Liver (tissue), 9 donors: ENCODE measurements around the gene METTL25. TPM values are rescaled to one million over a fixed set of nuclear protein-coding genes. Genes with fewer than 3 reads are reported as not detected.

Source experiments
- DNase-seq: peaks from one replicate; pipeline ENCODE4 v3.0.0-alpha.2; 2017; ENCODE audit warnings: low spot score
- H3K27ac ChIP-seq, 2 donors: one replicate each; pipeline ENCODE4 v1.7.0; 2013; ENCODE audit warnings: inconsistent platforms in 2 of 2, low read length in 2 of 2, control low read depth in 1 of 2, low read depth in 1 of 2, mild to moderate bottlenecking in 1 of 2
- H3K27me3 ChIP-seq, 4 donors: one replicate each; pipeline versions ENCODE4 v1.6.1 to v1.7.0; 2013; ENCODE audit warnings: low read length in 3 of 4, inconsistent platforms in 1 of 4, mild to moderate bottlenecking in 1 of 4, moderate library complexity in 1 of 4; ENCODE audit not compliant: control insufficient read depth in 4 of 4, insufficient read depth in 4 of 4
- H3K36me3 ChIP-seq, 4 donors: one replicate each; pipeline versions ENCODE4 v1.6.1 to v1.7.0; 2013; ENCODE audit warnings: low read length in 3 of 4, mild to moderate bottlenecking in 3 of 4, low read depth in 1 of 4, moderate library complexity in 1 of 4; ENCODE audit not compliant: control insufficient read depth in 4 of 4, insufficient read depth in 3 of 4
- H3K4me1 ChIP-seq, 4 donors: one replicate each; pipeline versions ENCODE4 v1.6.1 to v1.7.0; 2013; ENCODE audit warnings: low read length in 3 of 4, mild to moderate bottlenecking in 3 of 4, moderate library complexity in 1 of 4; ENCODE audit not compliant: control insufficient read depth in 4 of 4, insufficient read depth in 4 of 4
- H3K4me3 ChIP-seq, 3 donors: one replicate each; pipeline versions ENCODE4 v1.6.1 to v1.7.0; 2013; ENCODE audit warnings: low read length in 3 of 3, control low read depth in 1 of 3, low read depth in 1 of 3, mild to moderate bottlenecking in 1 of 3
- H3K9ac ChIP-seq, 2 donors: one replicate each; pipeline ENCODE4 v1.7.0; 2013; ENCODE audit warnings: low read length in 2 of 2, mild to moderate bottlenecking in 2 of 2, moderate library complexity in 2 of 2, control low read depth in 1 of 2, low read depth in 1 of 2
- H3K9me3 ChIP-seq, 4 donors: one replicate each; pipeline versions ENCODE4 v1.6.1 to v1.7.0; 2013; ENCODE audit warnings: low read length in 3 of 4; ENCODE audit not compliant: control insufficient read depth in 4 of 4
- FOXA1 ChIP-seq: IDR thresholded peaks from 2 replicates; pipeline ENCODE4 v1.6.1; 2016; ENCODE audit warnings: antibody characterized with exemption
- JUND ChIP-seq, 2 donors: IDR thresholded peaks; 2 replicates each; pipeline ENCODE4 v1.6.1; 2016; ENCODE audit warnings: antibody characterized with exemption in 2 of 2
- RAD21 ChIP-seq, 2 donors: IDR thresholded peaks; 2 replicates each; pipeline ENCODE4 v1.6.1; 2016; ENCODE audit warnings: antibody characterized with exemption in 2 of 2, mild to moderate bottlenecking in 2 of 2
- RXRA ChIP-seq, 2 donors: IDR thresholded peaks; 2 replicates each; pipeline ENCODE4 v1.6.1; 2017 to 2018; ENCODE audit warnings: antibody characterized with exemption in 2 of 2, mild to moderate bottlenecking in 1 of 2
- WGBS: extraction: QIAGEN DNeasy Blood & Tissue Kit; methylation state at CpG from one replicate; pipeline ENCODE4 v1.1.7; 2013; 5-methylcytosine and 5-hydroxymethylcytosine counted together
- polyA plus RNA-seq, 2 donors: library from polyadenylated mRNA; stranded (reverse) in 1 of 2; unstranded in 1 of 2; fragments of 200-250 nt in 1 of 2; fragments of >200 nt in 1 of 2; fragmentation: Nextera tagmentation in 1 of 2; extraction: Ambion mirVana in 1 of 2; gene quantifications; one replicate each; pipeline versions ENCODE4 v1.2.1 to v1.2.3, GENCODE V29; 2013 to 2015
- total RNA-seq, 2 donors: library from RNA; depleted of rRNA; stranded (reverse); fragments of >200 nt; gene quantifications; one replicate each; pipeline ENCODE4 v1.2.3, GENCODE V29; 2014
- TF ChIP-seq, protein P1 (sequence below): IDR thresholded peaks from 2 replicates; pipeline ENCODE4 v1.6.1; 2016; ENCODE audit warnings: antibody characterized with exemption
- TF ChIP-seq, protein P2 (sequence below): fragments of 150-350 bp; IDR thresholded peaks from 2 replicates; pipeline ENCODE4 v1.5.1; 2017; ENCODE audit warnings: improper control_type of control experiment, low read depth, low read length; ENCODE audit not compliant: missing input control
- donor health status: healthy.
- donor health status: healthy.
- donor health status: healthy.
- donor health status: healthy.
- donor health status: healthy.

The METTL25 gene
- total and polyA plus RNA-seq, 4 donors = 1.5 to 13.4 (median 9.6) TPM

DNA sequence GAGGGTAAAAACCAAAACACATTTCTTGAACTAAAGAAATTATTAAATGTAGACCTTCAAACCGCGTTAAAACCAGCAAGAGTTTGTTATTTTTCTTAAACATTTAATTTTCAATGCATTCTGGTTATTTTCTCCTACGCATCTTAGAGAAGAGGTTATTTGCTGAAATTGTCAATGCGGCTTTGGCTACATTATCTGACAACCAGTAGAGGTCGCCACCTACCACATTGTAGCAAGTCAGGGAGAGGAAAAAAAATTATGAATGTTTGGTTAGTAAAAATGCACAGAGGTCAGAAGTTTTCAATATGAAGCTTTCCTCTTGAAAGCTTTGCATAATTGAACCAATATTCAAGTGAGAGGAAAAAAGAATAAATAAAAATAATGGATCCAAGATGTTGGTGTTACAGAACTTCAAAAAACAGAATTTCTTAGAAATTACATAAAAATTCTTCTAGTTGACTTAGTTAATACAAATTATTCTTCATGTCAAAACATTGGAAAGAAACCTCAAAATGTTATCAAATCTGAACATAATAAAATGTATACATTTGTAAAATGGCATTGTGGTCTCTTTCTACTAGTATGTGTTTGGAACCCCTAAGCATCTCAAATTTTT is 168.9 kb downstream of the METTL25 start:
- Histone ChIP-seq H3K36me3 (no peaks in the 10 kb centered on the region), H3K4me1 (peaks cover 0 to 38% (median 15%) of the 10 kb centered on the region in 4 donors), H3K4me3 (no peak overlapping the region), H3K9me3 (no peaks in the 10 kb centered on the region), H3K27me3 (no peaks in the 10 kb centered on the region), H3K27ac (no peak overlapping the region), H3K9ac (no peak overlapping the region)
- no peak for DNase-seq
- TF ChIP-seq JUND (IDR thresholded peaks at IDR 0.05) (no peak), FOXA1 (no peak), RXRA (IDR thresholded peaks at IDR 0.05) (no peak), RAD21 (IDR thresholded peaks at IDR 0.05) (peak; percentile 93 to 94)
- TF ChIP-seq, protein P1, sequence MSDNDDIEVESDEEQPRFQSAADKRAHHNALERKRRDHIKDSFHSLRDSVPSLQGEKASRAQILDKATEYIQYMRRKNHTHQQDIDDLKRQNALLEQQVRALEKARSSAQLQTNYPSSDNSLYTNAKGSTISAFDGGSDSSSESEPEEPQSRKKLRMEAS = no peak
- TF ChIP-seq, protein P2, sequence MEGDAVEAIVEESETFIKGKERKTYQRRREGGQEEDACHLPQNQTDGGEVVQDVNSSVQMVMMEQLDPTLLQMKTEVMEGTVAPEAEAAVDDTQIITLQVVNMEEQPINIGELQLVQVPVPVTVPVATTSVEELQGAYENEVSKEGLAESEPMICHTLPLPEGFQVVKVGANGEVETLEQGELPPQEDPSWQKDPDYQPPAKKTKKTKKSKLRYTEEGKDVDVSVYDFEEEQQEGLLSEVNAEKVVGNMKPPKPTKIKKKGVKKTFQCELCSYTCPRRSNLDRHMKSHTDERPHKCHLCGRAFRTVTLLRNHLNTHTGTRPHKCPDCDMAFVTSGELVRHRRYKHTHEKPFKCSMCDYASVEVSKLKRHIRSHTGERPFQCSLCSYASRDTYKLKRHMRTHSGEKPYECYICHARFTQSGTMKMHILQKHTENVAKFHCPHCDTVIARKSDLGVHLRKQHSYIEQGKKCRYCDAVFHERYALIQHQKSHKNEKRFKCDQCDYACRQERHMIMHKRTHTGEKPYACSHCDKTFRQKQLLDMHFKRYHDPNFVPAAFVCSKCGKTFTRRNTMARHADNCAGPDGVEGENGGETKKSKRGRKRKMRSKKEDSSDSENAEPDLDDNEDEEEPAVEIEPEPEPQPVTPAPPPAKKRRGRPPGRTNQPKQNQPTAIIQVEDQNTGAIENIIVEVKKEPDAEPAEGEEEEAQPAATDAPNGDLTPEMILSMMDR = peak; percentile 88
- WGBS = 4% methylated on average over 5 of the region's 5 CpGs

Other genes starting within 250 kb of the METTL25 start
- 10 to 100 TPM; 16.1 to 20.2 TPM for gene CCDC59, start 142 bp upstream of the METTL25 start, total RNA-seq
- gene CCDC59, start 142 bp upstream of the METTL25 start, polyA plus RNA-seq = 10 to 100 TPM; 14.4 to 22.0 TPM